ENCODE measurements around the gene TRIM31.

The TRIM31 gene

GRCh38 chr6:30113841-30114240 is 951 bp upstream of the TRIM31 start:
- no peak for DNase-seq (ENCODE audit: low spot score)

GRCh38 chr6:30112402-30112994 is 392 bp downstream of the TRIM31 start:
- DNase-seq (ENCODE audit: low spot score) = no peak

GRCh38 chr6:30111266-30111856 is 1.5 kb downstream of the TRIM31 start:
- DNase-seq (ENCODE audit: low spot score) = no peak

- no peak for DNase-seq (ENCODE audit: low spot score)
Measured at GRCh38 chr6:30104661-30105060, 8.2 kb downstream of the TRIM31 start.

GRCh38 chr6:30103872-30104179 is 9.1 kb downstream of the TRIM31 start:
- DNase-seq (ENCODE audit: low spot score) = no peak

GRCh38 chr6:30102970-30103871 is 9.7 kb downstream of the TRIM31 start:
- peak; percentile 89 for DNase-seq (ENCODE audit: low spot score)

GRCh38 chr6:30102414-30102969 is 10.4 kb downstream of the TRIM31 start:
- no peak for DNase-seq (ENCODE audit: low spot score)

- DNase-seq (ENCODE audit: low spot score) = no peak
Measured at GRCh38 chr6:30101444-30102413, 11.2 kb downstream of the TRIM31 start.

- no peak for DNase-seq (ENCODE audit: low spot score)
Measured at GRCh38 chr6:30100585-30101443, 12.1 kb downstream of the TRIM31 start.

GRCh38 chr6:30100154-30100553 is 12.7 kb downstream of the TRIM31 start:
- DNase-seq (ENCODE audit: low spot score) = no peak

GRCh38 chr6:30097902-30098768 is 14.8 kb downstream of the TRIM31 start:
- no peak for DNase-seq (ENCODE audit: low spot score)

- no peak for DNase-seq (ENCODE audit: low spot score)
Measured at GRCh38 chr6:30096829-30097228, 16.1 kb downstream of the TRIM31 start.

GRCh38 chr6:30093951-30094661 is 18.8 kb downstream of the TRIM31 start:
- no peak for DNase-seq (ENCODE audit: low spot score)

- no peak for DNase-seq (ENCODE audit: low spot score)
Measured at GRCh38 chr6:30092852-30093543, 19.9 kb downstream of the TRIM31 start.

GRCh38 chr6:30091577-30092381 is 21.1 kb downstream of the TRIM31 start:
- DNase-seq (ENCODE audit: low spot score) = no peak

- DNase-seq (ENCODE audit: low spot score) = no peak
Measured at GRCh38 chr6:30087876-30088275, 25.0 kb downstream of the TRIM31 start.

- no peak for DNase-seq (ENCODE audit: low spot score)
Measured at GRCh38 chr6:30077218-30077617, 35.7 kb downstream of the TRIM31 start.

Measured in NAMALWA (cell line).